Colonic mucosa (tissue), 4 donors: ENCODE data around the gene CNNM4. TPM values are rescaled to one million over a fixed set of nuclear protein-coding genes. Genes with fewer than 3 reads are reported as not detected.

Experiments used
- DNase-seq: peaks from one replicate; pipeline ENCODE4 v3.0.0-alpha.2; 2020
- H3K27ac ChIP-seq: fragments of 200-600 bp; one replicate; pipeline ENCODE4 v1.8.0; 2021
- H3K27me3 ChIP-seq: fragments of 200-600 bp; one replicate; pipeline ENCODE4 v1.8.0; 2021
- H3K36me3 ChIP-seq: fragments of 200-600 bp; one replicate; pipeline ENCODE4 v1.8.0; 2021
- H3K4me1 ChIP-seq: fragments of 200-600 bp; one replicate; pipeline ENCODE4 v1.8.0; 2021; ENCODE audit warnings: mild to moderate bottlenecking
- H3K4me3 ChIP-seq: fragments of 200-600 bp; one replicate; pipeline ENCODE4 v1.8.0; 2021
- H3K9ac ChIP-seq, 2 donors: one replicate each; pipeline ENCODE4 v1.7.0; 2013; ENCODE audit warnings: control low read depth in 2 of 2, low read depth in 2 of 2, low read length in 2 of 2
- H3K9me3 ChIP-seq: fragments of 200-600 bp; one replicate; pipeline ENCODE4 v1.8.0; 2021
- intact Hi-C: fragments of 100-400 bp; cut with DNase I; formaldehyde crosslinking; loops from one replicate; pipeline ENCODE4 v1.14.1; 2022
- total RNA-seq, 2 donors: library from RNA; stranded (reverse); fragmentation: NEBNext Ultra II Directional in 1 of 2; extraction: Animal tissue kit (Norgen Biotek cat#: 25700) in 1 of 2; gene quantifications; one replicate each; pipeline ENCODE4 v1.2.1, GENCODE V29; 2021
- TF ChIP-seq, protein P1 (sequence below): fragments of 200-600 bp; IDR thresholded peaks from one replicate; pipeline ENCODE4 v1.8.0; 2022; ENCODE audit warnings: antibody characterized with exemption, mild to moderate bottlenecking
- donor health status: healthy.
- donor health status: DM: no; HTN: no; CAD: no.
- donor health status: DM: no; HTN: no; CAD: no.

The CNNM4 gene
- total RNA-seq, 2 donors from 2014 or later, result 80.4 to 190 TPM

GRCh38 chr2:96727431-96727830 is 33.3 kb upstream of the CNNM4 start:
- H3K27ac ChIP-seq, result no peak overlapping the region
- H3K4me3 ChIP-seq, result no peak overlapping the region
- DNase-seq, result no peak
- TF ChIP-seq, protein P1, sequence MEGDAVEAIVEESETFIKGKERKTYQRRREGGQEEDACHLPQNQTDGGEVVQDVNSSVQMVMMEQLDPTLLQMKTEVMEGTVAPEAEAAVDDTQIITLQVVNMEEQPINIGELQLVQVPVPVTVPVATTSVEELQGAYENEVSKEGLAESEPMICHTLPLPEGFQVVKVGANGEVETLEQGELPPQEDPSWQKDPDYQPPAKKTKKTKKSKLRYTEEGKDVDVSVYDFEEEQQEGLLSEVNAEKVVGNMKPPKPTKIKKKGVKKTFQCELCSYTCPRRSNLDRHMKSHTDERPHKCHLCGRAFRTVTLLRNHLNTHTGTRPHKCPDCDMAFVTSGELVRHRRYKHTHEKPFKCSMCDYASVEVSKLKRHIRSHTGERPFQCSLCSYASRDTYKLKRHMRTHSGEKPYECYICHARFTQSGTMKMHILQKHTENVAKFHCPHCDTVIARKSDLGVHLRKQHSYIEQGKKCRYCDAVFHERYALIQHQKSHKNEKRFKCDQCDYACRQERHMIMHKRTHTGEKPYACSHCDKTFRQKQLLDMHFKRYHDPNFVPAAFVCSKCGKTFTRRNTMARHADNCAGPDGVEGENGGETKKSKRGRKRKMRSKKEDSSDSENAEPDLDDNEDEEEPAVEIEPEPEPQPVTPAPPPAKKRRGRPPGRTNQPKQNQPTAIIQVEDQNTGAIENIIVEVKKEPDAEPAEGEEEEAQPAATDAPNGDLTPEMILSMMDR, result no peak
- intact Hi-C loops, result no loop called here
- no peaks in the 10 kb centered on the region for H3K27me3 ChIP-seq
- no peaks in the 10 kb centered on the region for H3K9me3 ChIP-seq
- H3K9ac ChIP-seq, result no peak overlapping the region
- H3K36me3 ChIP-seq, result peaks cover 8% of the 10 kb centered on the region
- H3K4me1 ChIP-seq, result no peaks in the 10 kb centered on the region

GRCh38 chr2:96729748-96730147 is 31.0 kb upstream of the CNNM4 start:
- H3K36me3 ChIP-seq, result peaks cover 8% of the 10 kb centered on the region
- TF ChIP-seq, protein P1, result no peak
- no peak overlapping the region for H3K9ac ChIP-seq
- H3K4me3 ChIP-seq, result no peak overlapping the region
- no peak overlapping the region for H3K27ac ChIP-seq
- H3K9me3 ChIP-seq, result no peaks in the 10 kb centered on the region
- intact Hi-C loops, result loop anchor here (10.0 kb wide), 1 partner anchor 95 kb away; the partner anchor contains the start of gene KANSL3
- no peaks in the 10 kb centered on the region for H3K27me3 ChIP-seq
- DNase-seq, result no peak
- no peaks in the 10 kb centered on the region for H3K4me1 ChIP-seq

- no peak overlapping the region for H3K9ac ChIP-seq
- intact Hi-C loops, result loop anchor here (10.0 kb wide), 1 partner anchor 95 kb away; the partner anchor contains the start of gene KANSL3
- no peak for DNase-seq
- no peaks in the 10 kb centered on the region for H3K4me1 ChIP-seq
- no peak overlapping the region for H3K4me3 ChIP-seq
- H3K36me3 ChIP-seq, result peaks cover 8% of the 10 kb centered on the region
- no peaks in the 10 kb centered on the region for H3K27me3 ChIP-seq
- H3K27ac ChIP-seq, result no peak overlapping the region
- no peaks in the 10 kb centered on the region for H3K9me3 ChIP-seq
- TF ChIP-seq, protein P1, result no peak
These were observed 30.5 kb upstream of the CNNM4 start for GRCh38 chr2:96730212-96730611.

DNA sequence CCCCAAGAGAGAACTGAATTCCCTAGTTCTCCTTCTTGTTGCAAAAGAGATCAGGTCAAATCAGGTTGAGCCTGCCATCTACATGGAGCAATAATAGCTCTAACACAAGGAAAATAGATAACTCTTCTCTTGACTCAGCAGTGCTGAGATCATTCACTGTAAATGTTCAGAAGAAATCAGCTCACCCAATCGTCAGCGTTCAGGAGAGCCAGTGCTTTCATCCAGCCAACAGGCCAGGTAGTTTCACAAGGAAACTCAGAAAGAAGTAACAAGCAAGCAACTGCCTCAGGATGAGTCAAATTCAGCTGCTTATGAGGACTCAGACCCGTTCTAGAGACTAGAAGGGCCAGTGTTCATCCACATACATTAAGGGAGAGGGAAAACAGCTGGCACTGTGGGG is 26.8 kb upstream of the CNNM4 start:
- intact Hi-C loops, result loop anchor here (10.0 kb wide), 1 partner anchor 99 kb away; the partner anchor contains the start of gene KANSL3
- Histone ChIP-seq H3K36me3 (peaks cover 5% of the 10 kb centered on the region), H3K4me3 (no peak overlapping the region), H3K9me3 (no peaks in the 10 kb centered on the region), H3K27me3 (no peaks in the 10 kb centered on the region), H3K27ac (no peak overlapping the region), H3K9ac (no peak overlapping the region), H3K4me1 (peaks cover 9% of the 10 kb centered on the region)
- TF ChIP-seq, protein P1, result no peak
- DNase-seq, result no peak

- no peaks in the 10 kb centered on the region for H3K36me3 ChIP-seq
These were observed 25.7 kb upstream of the CNNM4 start for GRCh38 chr2:96734880-96735583.

More at GRCh38 chr2:96734880-96735583, 25.7 kb upstream of the CNNM4 start:
- H3K27ac ChIP-seq, result no peak overlapping the region
- intact Hi-C loops, result loop anchor here (10.0 kb wide), 1 partner anchor 100 kb away; the partner anchor contains the start of gene KANSL3
- no peaks in the 10 kb centered on the region for H3K9me3 ChIP-seq
- peaks cover 13% of the 10 kb centered on the region for H3K4me1 ChIP-seq
- H3K4me3 ChIP-seq, result no peak overlapping the region
- DNase-seq, result no peak
- no peak overlapping the region for H3K9ac ChIP-seq
- TF ChIP-seq, protein P1, result no peak
- H3K27me3 ChIP-seq, result no peaks in the 10 kb centered on the region
